ENCODE results near the gene HHIP. TPM values are rescaled to one million over a fixed set of nuclear protein-coding genes. Genes with fewer than 3 reads are reported as not detected.

Gene HHIP
- total RNA-seq, 2 donors from 2014 or later: 0.82 to 7.2 TPM

GRCh38 chr4:144709159-144709558, 63.2 kb downstream of the HHIP start:
- 72% methylated on average over 2 of the region's 2 CpGs for WGBS
- H3K27ac ChIP-seq: no peak overlapping the region
- intact Hi-C loops (cut with DNase I): no loop called here

GRCh38 chr4:144709793-144710525, 64.0 kb downstream of the HHIP start:
- 78% methylated on average over 5 of the region's 5 CpGs for WGBS
- Histone ChIP-seq H3K9me3 (no peaks in the 10 kb centered on the region), H3K4me3 (no peak overlapping the region), H3K27ac (no peak overlapping the region), H3K36me3 (no peaks in the 10 kb centered on the region), H3K4me1 (replicated peaks) (no peaks in the 10 kb centered on the region), H3K27me3 (replicated peaks; ENCODE audit: insufficient read depth) (no peaks in the 10 kb centered on the region)
- no peak for DNase-seq (ENCODE audit: low spot score)
- TF ChIP-seq POLR2AphosphoS5 (IDR thresholded peaks at IDR 0.05): no peak
- no peak for TF ChIP-seq CTCF (IDR thresholded peaks at IDR 0.05)
- no peak for TF ChIP-seq POLR2A (IDR thresholded peaks at IDR 0.05)
- intact Hi-C loops (cut with DNase I): no loop called here

More at GRCh38 chr4:144709159-144709558, 63.2 kb downstream of the HHIP start:
- Histone ChIP-seq H3K4me1 (replicated peaks) (no peaks in the 10 kb centered on the region), H3K9me3 (no peaks in the 10 kb centered on the region), H3K36me3 (no peaks in the 10 kb centered on the region), H3K4me3 (no peak overlapping the region), H3K27me3 (replicated peaks; ENCODE audit: insufficient read depth) (no peaks in the 10 kb centered on the region)
- TF ChIP-seq POLR2AphosphoS5 (IDR thresholded peaks at IDR 0.05) (no peak), CTCF (IDR thresholded peaks at IDR 0.05) (no peak), POLR2A (IDR thresholded peaks at IDR 0.05) (no peak)
- no peak for DNase-seq (ENCODE audit: low spot score)

- no peak for DNase-seq (ENCODE audit: low spot score)
- no peak overlapping the region for H3K27ac ChIP-seq
Measured at GRCh38 chr4:144710526-144710912, 64.6 kb downstream of the HHIP start.

GRCh38 chr4:144711700-144712456, 65.9 kb downstream of the HHIP start:
- TF ChIP-seq POLR2AphosphoS5 (IDR thresholded peaks at IDR 0.05): no peak
- TF ChIP-seq CTCF (IDR thresholded peaks at IDR 0.05): no peak
- no peak for TF ChIP-seq POLR2A (IDR thresholded peaks at IDR 0.05)
- H3K4me3 ChIP-seq: no peak overlapping the region
- H3K4me1 ChIP-seq (replicated peaks): no peaks in the 10 kb centered on the region
- 84% methylated on average over 4 of the region's 4 CpGs for WGBS
- H3K36me3 ChIP-seq: no peaks in the 10 kb centered on the region
- no peak overlapping the region for H3K27ac ChIP-seq
- no peaks in the 10 kb centered on the region for H3K9me3 ChIP-seq
- no peaks in the 10 kb centered on the region for H3K27me3 ChIP-seq (replicated peaks; ENCODE audit: insufficient read depth)
- no peak for DNase-seq (ENCODE audit: low spot score)
- intact Hi-C loops (cut with DNase I): no loop called here

More at GRCh38 chr4:144710526-144710912, 64.6 kb downstream of the HHIP start:
- intact Hi-C loops (cut with DNase I): no loop called here
- H3K4me3 ChIP-seq: no peak overlapping the region
- no peaks in the 10 kb centered on the region for H3K36me3 ChIP-seq
- H3K27me3 ChIP-seq (replicated peaks; ENCODE audit: insufficient read depth): no peaks in the 10 kb centered on the region
- H3K9me3 ChIP-seq: no peaks in the 10 kb centered on the region
- TF ChIP-seq CTCF (IDR thresholded peaks at IDR 0.05): no peak
- no peak for TF ChIP-seq POLR2A (IDR thresholded peaks at IDR 0.05)
- TF ChIP-seq POLR2AphosphoS5 (IDR thresholded peaks at IDR 0.05): no peak
- no peaks in the 10 kb centered on the region for H3K4me1 ChIP-seq (replicated peaks)

Measured in prostate gland (tissue), 2 donors.